ENCODE results near the gene DDX4.
"Not testable (repeated sequence)": the region's sequence is repeated elsewhere in the genome, so short reads cannot be mapped to it uniquely, and the experiment has no call there.

Gene DDX4

DNA sequence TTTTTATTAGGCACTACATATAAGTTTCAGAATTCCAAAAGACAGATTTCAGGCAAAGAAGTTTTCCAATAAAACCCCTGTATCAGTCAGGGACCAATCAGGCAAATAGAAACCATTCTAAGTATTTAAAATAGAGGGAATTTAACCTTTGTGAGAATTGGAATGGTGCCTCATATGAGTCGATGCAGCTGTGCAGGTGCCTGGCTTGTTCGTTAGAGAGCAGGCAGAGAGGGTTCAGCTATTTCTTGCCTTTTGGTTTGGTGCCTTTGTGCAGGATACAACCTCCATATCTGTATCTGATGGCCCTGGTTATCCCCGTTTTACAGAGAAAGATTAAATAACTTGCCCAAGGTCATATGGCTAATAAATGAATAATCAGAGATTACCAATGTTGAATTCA is 6.0 kb upstream of the DDX4 start:
- DNase-seq = no peak

DNA sequence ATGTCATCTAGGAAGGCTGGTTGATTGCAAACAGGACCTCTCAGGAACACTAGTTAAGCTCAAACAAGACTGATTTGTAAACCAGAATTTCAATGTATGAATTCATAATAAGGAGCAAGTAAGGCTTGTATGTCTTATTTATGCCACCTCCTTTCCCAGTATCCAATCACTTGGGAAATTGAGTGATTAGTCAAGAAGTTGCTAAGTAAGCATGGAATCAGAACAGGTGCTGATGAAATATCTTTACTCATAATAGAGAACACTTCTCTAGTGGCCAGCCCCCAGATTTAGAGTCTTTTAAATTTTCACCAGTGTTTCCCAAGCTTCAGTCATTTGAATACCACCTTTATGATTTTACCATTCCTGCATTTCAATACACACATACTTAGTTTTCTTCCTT is 5.3 kb upstream of the DDX4 start:
- DNase-seq = no peak

DNA sequence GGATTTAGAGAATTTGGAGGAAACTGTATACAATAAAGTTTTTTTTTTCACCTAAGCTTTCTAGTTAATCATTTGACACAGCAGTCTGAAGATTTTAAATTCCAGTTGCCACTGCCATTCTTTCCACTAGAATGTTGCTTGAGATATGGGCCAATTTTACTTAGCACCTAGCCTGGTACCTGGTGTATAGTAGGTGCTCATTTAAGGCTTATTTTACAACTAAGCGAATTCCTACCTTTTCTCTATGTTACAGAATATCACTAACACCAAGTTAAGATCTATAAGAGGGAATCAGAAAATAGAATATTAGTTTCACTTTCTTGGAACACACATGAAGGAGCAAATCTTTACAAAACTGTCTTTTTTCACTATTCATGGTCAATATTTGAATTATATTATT is 3.2 kb upstream of the DDX4 start:
- DNase-seq = no peak

DNA sequence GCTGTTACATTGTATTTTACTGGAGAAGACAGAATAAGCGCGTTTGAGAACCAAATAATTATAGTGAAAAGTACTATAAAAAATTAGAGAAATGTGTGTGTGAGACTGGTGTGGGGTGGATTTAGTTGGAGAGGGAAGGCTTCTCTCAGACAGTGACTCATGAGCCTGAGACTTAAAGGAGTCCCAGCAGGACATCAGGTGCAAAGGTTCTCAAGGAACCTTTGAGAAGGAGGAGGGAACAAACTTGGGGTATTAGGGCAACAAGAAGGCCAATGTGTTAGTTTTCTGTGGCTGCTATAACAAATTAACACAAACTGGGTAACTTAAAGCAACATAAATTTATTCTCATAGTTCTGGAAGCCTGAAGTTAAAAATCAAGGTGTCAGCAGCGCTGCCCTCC is 4.9 kb downstream of the DDX4 start:
- no peak for DNase-seq

DNA sequence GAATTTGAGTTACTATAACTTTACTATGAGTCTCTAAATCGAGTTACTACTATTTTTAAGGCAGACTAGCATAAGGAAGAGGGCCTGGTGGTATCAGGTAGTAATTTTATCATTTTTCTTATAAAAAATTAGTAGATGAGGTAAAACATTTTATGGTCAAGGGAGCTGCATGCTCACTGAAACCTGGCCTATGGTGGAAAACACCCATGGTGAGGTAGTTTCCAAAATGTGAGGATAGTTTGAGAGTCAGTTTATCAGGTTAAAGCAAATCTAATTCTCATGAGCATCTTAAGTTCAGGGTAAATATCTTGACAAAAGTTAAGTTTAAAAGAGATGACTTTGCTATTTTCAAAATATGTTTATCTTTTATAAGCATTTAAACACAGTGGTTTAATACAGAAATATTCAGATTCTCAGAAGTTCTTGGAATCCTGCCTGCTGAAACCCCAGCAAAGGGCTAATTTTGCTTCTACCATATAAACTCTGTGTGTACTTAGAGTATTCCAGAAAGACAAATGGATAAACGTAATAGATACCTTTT is 10.0 kb downstream of the DDX4 start:
- DNase-seq = no peak

DNA sequence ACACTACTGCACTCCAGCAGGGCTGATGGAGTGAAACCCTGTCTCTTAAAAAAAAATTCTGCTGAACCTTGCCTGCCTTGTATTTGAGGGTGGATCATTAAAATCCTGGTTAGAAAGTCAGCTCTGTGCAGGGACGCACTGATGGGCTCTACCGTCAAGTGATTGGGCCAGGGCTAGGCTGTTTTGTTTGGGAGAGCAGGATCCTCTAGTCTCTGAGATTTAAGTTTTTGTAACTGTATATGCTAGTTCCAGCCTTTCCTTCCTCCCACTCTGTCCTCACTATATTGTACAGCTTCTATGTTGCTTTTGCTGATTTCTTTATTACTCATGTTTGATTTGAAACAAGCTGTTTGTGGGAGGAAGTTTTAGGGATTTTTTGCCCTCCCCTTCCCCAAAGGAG is 11.5 kb downstream of the DDX4 start:
- DNase-seq = no peak

DNA sequence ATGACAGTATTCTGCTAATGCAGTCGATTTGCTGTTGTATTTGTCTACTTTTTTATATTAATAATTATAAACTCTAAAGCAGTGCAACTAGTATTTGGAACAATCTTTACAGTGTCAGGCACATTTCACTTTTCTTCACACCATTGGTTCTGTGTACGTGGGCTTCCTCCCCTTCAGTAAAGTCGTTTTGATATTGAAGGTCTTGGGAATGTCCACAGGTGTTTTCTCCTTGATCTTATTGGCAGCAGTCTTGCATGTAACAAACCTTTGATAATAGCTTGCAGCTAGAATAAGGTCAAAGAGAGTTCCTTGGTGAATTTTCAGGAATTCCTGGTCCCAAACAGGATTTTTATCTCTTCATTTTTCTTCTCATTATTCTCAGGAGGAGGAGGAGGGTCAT is 12.2 kb downstream of the DDX4 start:
- DNase-seq = no peak

DNA sequence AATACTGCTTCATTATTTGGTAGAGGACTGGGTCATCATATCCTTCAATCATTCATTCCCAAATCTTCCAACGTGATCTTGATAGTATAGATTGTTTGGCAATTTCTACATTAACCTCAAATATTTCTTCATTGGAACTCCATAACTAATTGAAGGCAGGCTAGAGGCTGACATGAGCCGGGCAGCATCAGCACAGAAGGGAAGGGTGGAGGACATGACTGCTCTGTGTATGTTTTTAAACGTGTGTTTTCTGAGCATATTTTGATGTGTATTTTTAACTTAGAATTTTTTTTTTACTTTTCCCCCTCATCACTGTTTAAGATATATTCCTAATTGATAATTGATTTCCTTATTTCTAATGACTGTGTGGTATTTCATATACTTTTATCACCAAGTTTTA is 12.6 kb downstream of the DDX4 start:
- DNase-seq = no peak

DNA sequence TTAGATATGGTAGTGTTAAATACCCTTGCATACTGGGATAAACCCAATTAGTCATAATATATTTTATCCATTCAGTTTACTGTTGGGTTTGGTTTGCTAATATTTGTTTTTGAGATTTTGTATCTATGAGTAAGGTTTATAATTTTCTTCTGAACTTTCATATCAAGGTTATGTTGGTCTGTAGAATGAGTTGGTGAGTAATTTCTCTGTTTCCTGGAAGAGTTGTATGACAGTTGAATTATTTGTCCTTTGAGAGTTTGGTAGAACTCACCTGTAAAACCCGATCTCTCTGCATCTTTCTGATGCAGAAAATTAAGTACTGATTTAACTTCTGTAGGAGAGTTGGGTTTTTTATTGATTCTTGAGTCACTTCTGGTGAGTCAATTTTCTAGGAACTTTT is 20.4 kb downstream of the DDX4 start:
- DNase-seq = no peak

DNA sequence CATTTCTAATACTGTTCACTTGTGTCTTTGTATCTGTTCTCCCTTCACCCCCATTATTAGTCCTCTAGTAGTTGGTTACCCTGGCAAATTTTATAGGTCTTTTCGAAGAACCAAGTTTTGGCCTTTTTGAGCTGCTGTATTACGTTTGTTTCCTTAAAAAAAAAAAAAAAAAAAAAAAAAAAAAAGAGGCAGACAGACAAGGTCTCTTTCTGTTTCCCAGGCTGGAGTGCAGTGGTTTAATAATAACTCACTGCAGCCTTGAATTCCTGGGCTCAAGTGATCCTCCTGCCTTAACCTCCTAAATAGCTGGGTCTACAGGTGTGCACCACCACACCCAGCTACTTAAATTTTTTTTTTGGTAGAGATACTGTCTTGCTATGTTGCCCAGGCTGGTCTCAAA is 20.9 kb downstream of the DDX4 start:
- DNase-seq = no peak

DNA sequence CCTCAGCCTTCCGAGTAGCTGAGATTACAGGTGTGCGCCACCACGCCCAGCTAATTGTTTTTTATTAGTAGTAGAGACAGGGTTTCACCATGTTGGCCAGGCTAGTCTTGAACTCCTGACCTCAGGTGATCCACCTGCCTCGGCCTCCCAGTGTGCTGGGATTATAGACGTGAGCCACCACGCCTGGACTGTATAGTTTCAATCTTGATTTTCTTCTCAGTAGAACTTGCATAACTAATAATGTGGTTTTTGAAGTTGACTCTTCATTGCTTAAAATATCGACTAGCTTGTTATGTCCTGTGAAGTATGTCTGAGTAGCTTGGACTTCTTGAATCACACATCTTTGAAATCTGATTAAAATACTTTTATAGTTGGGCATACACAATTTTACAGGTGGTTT is 23.9 kb downstream of the DDX4 start:
- not testable (repeated sequence) for DNase-seq

DNA sequence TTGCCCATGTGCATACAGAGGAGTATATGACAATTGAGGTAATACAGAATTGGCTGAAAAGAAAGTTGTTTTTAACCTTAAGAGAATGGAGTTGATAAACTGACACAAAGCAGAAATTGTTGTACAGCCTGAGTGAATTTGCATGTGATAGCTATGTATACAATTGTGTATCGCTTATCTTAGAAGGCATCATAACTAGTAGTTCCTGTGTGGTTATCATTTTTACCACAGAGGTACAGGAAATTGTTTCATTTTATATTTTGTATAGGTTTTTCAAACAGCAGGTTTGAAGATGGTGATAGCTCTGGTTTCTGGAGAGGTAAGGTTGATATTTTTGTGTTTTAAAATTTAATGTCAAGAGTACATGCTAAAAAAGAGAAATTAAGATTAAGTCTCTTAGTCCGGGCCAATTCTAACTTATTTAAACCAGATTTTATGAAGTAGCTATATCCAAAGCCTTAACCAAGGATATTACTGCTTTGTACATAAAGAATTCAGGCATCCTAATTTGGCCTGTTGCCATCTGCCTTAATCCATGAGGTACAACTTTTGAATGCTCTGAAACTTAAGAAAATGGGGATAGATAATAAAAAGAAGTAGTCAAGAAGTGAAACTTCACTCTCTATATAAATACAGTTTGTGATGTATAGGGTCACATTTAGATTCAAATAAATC is 26.0 kb downstream of the DDX4 start:
- DNase-seq = no peak

DNA sequence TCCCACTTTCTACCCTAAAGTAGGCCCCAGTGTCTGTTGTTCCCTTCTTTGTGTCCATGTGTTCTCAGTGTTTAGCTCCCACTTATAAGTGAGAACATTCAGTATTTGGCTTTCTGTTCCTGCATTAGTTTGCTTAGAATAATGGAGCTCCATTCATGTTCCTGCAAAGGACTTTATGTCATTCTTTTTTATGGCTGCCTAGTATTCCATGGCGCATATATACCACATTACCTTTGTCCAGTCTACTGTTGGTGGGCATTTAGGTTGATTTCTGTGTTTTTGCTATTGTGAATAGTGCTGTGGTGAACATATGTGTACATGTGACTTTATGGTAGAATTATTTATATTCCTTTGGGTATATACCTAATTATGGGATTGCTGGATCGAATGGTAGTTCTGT is 30.4 kb downstream of the DDX4 start:
- no peak for DNase-seq

DNA sequence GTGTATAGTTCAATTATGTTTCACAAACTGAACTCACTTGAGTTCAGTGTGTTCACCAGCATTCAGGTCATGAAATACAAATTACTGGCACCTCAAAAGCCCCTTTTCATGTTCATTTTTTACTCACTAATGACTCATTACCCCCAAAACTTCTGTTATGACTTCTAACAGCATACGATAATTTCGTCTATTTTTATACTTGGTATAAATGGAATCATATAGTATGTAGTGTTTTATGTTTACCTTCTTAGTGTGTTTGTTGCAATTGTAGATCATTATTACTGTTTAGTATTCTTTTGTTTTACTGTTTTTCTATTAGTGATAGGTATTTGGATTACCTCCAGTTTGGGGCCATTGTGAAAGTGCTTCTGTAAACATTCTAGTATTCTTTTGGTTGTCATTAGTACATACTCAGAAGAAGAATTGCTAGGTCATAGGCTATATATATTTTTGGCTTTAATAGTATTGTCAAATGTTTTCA is 33.4 kb downstream of the DDX4 start:
- DNase-seq = no peak

DNA sequence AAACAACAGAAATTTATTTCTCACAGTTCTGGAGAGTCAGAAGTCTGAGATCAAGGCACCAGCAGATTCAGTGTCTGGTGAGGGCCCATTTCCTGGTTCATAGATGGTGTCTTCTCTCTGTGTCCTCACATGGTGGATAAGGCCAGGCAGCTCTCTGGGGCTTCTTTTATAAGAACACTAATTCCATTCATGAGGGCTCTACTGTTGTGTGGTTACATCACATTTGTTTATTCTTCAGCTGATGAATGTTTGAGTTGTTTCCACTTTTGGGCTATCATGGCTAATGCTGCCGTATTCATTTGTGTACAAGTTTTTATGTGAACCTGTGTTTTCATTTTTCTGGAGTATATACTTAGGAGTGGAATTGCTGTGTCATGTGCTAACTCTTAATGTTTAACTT is 35.2 kb downstream of the DDX4 start:
- DNase-seq = no peak

DNA sequence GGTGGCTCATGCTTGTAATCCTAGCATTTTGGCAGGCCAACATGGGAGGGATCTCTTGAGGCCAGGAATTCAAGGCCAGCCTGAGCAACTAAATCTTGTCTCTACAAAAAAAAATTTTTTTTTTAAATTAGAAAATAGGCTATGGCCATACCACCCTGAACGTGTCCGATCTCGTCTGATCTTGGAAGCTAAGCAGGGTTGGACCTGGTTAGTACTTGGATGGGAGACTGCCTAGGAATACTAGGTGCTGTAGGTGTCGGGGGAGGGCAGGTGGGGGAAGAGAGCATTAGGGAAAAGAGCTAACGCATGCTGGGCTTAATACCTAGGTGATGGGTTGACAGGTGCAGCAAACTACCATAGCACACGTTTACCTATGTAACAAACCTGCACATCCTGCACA is 39.5 kb downstream of the DDX4 start:
- DNase-seq = no peak

DNA sequence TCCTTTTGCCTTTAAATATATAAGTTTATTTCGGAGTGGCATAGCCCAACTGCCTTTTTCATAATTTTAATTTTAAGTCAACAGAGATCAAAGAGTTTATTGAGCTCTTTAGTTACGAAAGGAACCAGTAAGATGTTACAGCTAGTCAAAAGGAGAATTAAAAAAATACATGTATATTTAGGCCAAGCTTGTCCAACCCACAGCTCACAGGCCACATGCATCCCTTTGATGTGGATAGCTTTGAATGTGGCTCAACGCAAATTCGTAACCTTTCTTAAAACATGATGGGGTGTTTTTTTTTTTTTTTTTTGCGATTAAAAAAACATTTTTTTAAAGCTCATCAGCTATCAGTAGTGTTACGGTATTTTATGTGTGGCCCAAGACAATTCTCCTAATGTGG is 63.1 kb downstream of the DDX4 start:
- DNase-seq = no peak

DNA sequence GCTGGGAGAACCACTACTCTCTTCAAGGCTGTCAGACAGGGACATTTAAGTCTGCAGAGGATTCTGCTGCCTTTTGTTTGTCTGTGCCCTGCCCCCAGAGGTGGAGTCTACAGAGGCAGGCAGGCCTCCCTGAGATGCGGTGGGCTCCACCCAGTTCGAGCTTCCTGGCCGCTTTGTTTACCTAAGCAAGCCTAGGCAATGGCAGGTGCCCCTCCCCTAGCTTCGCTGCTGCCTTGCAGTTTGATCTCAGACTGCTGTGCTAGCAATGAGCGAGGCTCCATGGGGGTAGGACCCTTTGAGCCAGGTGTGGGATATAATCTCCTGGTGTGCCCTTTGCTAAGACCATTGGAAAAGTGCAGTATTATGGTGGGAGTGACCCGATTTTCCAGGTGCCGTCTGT is 71.0 kb downstream of the DDX4 start:
- DNase-seq = not testable (repeated sequence)

DNA sequence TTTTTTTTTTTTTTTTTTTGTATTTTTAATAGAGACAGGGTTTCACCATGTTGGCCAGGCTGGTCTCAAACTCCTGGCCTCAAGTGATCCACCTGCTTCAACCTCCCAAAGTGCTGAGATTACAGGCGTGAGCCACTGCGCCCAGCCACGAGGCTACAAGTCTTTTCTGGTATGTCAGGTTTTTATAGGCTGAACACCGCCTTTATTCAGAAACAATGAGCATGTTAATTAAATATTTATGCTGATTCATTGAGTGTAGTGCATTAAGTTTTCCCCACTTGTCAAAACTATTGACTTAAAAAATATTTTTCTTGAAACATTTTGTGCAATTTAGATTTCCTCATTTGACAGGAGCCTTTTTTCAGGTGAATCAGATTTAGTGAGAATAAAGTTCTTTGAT is 78.1 kb downstream of the DDX4 start:
- not testable (repeated sequence) for DNase-seq

DNA sequence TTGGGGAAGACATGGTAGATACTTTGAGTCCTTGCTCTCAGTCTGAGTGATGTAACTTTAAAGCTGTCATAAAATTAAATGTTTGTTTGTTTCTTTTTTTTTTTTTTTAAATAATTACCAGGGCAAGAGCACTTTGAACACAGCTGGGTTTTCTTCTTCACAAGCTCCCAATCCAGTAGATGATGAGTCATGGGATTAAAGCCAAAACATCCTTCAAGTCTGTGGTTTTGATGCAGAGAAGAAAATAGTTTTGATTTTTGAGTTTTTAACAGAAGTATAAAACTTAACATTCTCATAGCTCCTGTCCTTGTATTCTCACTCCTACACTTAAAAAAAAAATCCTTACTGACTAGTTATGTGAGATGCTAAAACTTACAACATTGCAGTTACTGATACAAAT is 78.5 kb downstream of the DDX4 start:
- no peak for DNase-seq

DNA sequence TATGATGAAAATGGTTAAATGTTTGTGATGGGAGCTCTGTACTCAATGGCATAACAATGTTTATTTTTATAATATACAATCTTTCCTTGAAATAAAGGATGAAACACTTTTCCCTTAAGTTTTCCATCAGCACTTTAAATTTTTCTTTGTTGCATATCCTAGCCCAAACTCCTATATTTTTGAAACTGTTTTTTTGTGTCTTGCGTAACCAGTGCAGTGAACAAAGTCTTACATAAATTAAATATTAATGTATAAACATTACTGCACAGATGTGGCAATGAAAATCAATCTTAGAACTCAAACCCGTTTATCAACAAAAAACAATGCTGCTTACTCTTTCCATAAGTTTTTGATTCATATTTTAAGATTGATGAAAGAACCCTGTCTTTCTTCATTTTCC is 79.2 kb downstream of the DDX4 start:
- no peak for DNase-seq

DNA sequence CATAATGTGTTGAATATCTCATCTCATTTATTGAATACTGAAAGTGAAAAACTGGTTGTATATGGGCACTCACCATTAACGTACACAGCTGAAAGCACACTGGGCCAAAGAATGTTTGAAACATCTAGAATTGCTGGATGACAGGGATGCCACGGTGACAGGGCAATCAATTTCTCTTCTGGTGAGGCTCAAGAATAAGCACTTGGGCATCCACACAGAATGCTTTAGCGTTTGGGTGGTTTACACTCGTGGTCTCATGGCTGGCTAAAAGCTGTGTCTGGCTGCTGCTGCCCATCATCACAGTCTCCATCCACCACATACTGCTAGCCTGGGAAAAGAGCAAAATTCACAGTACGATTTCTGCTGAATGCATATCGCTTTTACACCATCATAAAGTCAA is 82.6 kb downstream of the DDX4 start:
- DNase-seq = no peak

DNA sequence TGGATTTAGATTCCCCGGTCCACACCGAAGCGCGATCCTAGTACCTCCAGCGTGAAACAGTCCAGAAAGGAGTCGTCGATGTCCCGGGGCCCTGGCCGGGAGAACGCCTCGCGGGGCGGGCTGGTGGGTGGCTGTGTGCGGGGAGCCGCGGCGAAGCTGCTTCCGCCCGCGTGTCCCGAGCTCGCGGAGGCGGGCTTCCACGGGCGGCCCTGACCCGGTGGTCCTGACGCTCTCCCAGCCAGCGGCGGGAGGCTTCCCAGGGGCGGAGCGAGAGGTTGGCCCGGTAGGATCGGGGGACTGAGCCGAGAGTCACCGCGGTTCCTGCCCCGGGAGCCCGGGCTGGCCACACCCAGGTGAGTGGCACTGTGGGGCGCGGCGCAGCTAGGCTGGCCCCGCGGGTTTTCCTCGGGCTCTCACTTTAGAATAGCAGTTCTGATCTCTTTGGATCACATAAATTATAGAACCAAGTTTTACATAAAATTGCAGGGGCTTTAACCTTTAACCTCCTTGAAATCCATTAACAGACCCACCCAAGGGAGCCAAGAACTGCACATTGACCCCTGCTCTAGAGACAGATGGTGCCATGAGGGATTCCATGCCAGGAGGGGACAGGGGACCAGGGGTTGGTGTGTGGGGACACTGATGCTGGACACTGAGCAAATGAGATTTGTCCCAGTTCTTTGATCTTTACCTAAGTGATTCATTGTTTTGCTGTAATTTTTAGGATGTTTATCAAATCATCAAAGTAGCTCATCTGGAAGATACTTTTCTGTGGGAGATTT is 84.1 kb downstream of the DDX4 start:
- DNase-seq = no peak

DNA sequence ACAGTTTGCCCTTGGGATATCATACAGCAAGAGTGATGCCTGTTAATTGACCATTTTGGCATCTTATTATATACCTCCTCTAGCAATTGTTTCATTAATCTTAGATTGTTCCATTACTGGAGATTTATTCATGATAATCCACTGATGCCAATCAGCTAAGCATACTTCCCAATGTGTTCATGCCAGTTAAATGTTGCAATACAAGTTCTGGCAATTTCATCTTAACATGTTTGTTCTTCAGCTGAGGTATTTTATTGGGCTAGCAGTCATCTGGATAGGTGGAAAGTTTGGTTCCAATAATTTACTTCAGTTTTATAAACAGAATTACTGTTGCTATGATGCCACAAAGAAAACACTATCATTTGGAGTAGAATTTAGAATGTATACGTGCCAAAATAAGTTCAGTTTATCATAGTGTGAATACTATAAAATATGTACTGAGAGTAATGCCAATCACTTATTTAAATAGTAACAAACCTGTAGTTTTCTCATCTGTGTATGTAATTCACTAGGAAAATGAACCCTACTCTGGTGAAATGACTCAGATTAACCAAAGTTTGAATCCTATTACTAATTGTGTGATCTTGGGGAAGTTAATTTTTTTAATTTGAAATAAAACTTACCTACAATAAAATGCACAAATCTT is 85.4 kb downstream of the DDX4 start:
- DNase-seq = no peak

Data from NCI-H446 treated with DMSO at 0.1 percent for 48 hours (cell line).